GM12865 (cell line): ENCODE results near the gene TPST1.
"Not testable (repeated sequence)": the region's sequence is repeated elsewhere in the genome, so short reads cannot be mapped to it uniquely, and the experiment has no call there.

Experiments used
- DNase-seq: peaks from one replicate; pipeline ENCODE4 v3.0.0; 2010; ENCODE audit warnings: low read depth
- H3K4me3 ChIP-seq: 2 replicates; pipeline ENCODE4 v1.5.1; 2011; ENCODE audit warnings: mild to moderate bottlenecking, low read depth, low read length, control low read depth
- TF ChIP-seq, protein P1 (sequence below): IDR thresholded peaks from 2 replicates; pipeline ENCODE4 v1.5.1; 2011; ENCODE audit warnings: low read length, control low read depth, low read depth, inconsistent platforms; ENCODE audit not compliant: insufficient read depth; ENCODE audit errors: missing control alignments

The TPST1 gene

DNA sequence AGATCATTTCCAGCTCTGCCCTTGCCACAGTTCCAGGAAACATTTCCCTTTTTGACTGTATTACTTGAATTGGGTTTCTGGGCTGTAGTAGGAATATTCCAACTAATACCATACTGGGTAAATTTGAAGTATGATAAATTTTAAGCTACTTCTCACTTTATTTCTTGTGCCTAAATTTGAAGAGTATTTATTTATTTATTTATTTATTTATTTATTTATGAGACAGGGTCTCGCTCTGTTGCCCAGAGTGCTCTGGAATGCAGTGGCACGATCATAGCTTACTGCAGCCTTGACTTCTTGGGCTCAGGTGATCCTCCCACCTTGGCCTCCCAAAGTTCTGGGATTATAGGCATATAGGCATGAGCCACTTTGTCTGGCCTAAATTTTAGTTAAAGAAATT lies 105.5 kb downstream of the TPST1 start:
- TF ChIP-seq, protein P1, sequence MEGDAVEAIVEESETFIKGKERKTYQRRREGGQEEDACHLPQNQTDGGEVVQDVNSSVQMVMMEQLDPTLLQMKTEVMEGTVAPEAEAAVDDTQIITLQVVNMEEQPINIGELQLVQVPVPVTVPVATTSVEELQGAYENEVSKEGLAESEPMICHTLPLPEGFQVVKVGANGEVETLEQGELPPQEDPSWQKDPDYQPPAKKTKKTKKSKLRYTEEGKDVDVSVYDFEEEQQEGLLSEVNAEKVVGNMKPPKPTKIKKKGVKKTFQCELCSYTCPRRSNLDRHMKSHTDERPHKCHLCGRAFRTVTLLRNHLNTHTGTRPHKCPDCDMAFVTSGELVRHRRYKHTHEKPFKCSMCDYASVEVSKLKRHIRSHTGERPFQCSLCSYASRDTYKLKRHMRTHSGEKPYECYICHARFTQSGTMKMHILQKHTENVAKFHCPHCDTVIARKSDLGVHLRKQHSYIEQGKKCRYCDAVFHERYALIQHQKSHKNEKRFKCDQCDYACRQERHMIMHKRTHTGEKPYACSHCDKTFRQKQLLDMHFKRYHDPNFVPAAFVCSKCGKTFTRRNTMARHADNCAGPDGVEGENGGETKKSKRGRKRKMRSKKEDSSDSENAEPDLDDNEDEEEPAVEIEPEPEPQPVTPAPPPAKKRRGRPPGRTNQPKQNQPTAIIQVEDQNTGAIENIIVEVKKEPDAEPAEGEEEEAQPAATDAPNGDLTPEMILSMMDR: no peak
- no peak for DNase-seq
- no peak overlapping the region for H3K4me3 ChIP-seq

- TF ChIP-seq, protein P1: no peak
- H3K4me3 ChIP-seq: no peak overlapping the region
- DNase-seq: no peak
Observed at GRCh38 chr7:66313886-66314568, 108.9 kb downstream of the TPST1 start.

DNA sequence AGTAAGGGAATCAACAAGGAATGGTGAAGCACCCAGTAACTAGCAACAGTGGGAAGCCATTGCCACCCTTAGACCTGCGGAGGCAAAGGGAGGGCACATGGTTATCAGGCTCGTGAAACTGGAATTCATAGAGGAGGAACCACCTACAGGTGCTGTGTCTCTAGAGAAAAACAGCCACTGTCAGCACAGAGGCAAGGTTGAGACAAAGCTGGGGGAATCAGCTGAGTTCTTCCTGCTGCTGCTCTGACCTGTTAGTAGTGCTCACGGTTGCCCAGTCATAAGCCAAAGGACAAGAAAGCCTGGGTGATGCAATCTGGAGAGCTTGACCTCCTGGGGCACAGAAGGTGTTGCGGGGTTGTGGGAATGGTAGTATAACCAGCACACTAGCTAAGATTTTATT lies 110.1 kb downstream of the TPST1 start:
- TF ChIP-seq, protein P1: no peak
- no peak overlapping the region for H3K4me3 ChIP-seq
- DNase-seq: no peak

- TF ChIP-seq, protein P1: no peak
- no peak for DNase-seq
- no peak overlapping the region for H3K4me3 ChIP-seq
Observed at GRCh38 chr7:66319407-66319979, 114.4 kb downstream of the TPST1 start.

DNA sequence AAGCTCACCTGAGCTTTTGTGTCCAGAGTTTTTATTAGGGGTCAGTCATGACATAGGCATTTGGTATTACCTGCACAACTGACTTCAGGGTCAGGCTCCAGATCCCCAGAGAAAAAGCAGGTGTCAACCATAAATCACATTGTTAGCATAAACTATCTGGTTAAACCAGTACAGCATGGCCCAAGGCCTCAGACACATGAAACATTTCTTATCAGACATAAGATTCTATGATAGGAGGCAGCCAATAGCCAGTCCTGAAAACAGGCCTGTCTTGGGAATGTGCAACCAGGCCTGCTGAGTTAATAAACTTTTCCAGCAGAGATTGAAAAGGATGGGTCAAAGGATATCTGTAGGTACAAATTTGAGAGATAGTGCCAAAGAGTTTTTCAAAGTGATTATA lies 116.1 kb downstream of the TPST1 start:
- H3K4me3 ChIP-seq: no peak overlapping the region
- DNase-seq: no peak

DNA sequence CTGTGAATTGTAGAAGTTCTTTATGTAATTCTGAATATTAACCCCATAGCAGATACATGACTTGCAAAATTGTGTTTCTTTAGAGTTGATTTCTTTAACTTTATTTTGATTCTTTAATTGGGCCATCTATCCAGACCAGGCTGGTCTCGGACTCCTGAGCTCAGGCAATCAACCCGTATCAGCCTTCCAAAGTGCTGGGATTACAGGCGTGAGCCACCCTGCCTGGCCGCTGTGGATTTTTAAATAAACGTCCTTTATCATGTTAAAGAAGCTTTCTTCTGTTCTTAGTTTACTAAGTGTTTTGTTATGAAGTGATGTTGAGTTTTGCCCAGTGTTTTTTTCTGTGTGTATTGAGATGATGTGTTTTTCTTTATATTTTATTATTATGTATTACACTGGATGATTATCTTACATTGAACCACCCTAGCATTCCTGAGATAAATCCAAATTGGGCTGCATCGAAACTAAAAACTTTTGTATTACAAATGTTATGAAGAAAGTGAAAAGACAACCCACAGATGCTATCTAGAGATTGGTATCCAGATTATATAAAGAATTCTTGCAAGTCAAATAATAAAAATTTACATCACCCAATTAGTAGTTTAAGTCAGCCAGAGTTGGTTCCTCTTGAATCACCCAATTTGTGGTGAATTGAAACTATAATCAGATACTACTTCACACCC lies 118.1 kb downstream of the TPST1 start:
- TF ChIP-seq, protein P1: no peak
- DNase-seq: no peak
- no peak overlapping the region for H3K4me3 ChIP-seq

More for the DNA sequence above, 116.1 kb downstream of the TPST1 start:
- TF ChIP-seq, protein P1: no peak

GRCh38 chr7:66324985-66325384 lies 119.9 kb downstream of the TPST1 start:
- not testable (repeated sequence) for H3K4me3 ChIP-seq, DNase-seq
